Breast epithelium (tissue), 3 donors: ENCODE results near the gene PTPRU.

Experiments
- CTCF ChIP-seq, 3 donors: fragments of 450-650 bp; IDR thresholded peaks; one replicate each; pipeline ENCODE4 v1.5.1; 2016 to 2017; ENCODE audit warnings: antibody characterized with exemption in 3 of 3, mild to moderate bottlenecking in 3 of 3, moderate library complexity in 3 of 3
- POLR2A ChIP-seq: fragments of 450-650 bp; IDR thresholded peaks from one replicate; pipeline ENCODE4 v1.6.1; 2016; ENCODE audit warnings: antibody characterized with exemption, mild to moderate bottlenecking, moderate library complexity
- POLR2AphosphoS5 ChIP-seq, 3 donors: sonication (generic); formaldehyde crosslinking; IDR thresholded peaks; one replicate each; pipeline ENCODE4 v1.6.1; 2017; ENCODE audit warnings: antibody characterized with exemption in 3 of 3

- TF ChIP-seq CTCF (IDR thresholded peaks at IDR 0.05) = no peak
- no peak for TF ChIP-seq POLR2A
- TF ChIP-seq POLR2AphosphoS5 (IDR thresholded peaks at IDR 0.05) = no peak
These were observed 40.4 kb upstream of the PTPRU start for GRCh38 chr1:29195881-29196291.
